GM20431 (cell line): ENCODE measurements around the gene TNFSF12.

Source experiments
- in situ Hi-C: fragments of 300-500 bp; cut with MseI, MboI; formaldehyde crosslinking; loops from one replicate; pipeline ENCODE4 v1.15.0; 2020; ENCODE audit warnings: low sequenced_read_pairs; ENCODE audit not compliant: unreplicated experiment

Gene TNFSF12

DNA sequence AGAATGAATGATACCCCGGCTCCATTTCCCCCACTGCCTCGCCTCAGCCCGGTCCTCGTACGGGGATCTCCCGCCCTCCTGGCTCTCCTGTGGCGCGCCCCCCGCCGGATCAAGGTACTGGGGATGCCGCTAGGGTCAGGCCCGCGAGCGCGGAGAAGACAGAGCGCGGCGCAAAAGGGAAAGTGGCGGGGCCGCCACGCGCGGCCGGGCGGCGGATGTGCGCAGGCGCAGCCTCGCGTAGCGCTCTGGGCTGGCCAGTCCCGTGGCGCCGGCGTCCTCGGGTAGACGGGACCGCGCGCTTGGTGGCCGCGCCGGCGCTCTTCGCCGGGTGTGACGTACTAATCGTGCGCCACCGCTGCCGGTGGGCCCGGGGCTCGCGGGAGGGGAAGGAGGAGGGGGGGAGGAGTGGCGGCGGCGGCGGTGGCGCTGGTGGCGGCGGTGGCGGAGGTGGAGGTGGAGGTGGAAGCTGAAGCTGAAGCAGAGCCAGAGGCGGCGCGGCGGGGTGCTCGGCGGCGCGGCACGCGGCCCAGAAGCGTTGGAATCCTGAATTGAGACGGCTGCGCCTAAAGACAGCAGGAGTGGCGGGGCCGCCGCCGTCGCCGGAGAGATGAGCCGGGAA is 12.8 kb downstream of the TNFSF12 start, which contains the start of gene SENP3:
TSS of gene SENP3 (plus strand) at position 331 of the 619 bp plus-strand sequence. CDS start 1,158 bp downstream, outside the sequence.
- in situ Hi-C loops: loop anchor here (10.0 kb wide), 1 partner anchor 47 kb away; no protein-coding TSS in a partner anchor

DNA sequence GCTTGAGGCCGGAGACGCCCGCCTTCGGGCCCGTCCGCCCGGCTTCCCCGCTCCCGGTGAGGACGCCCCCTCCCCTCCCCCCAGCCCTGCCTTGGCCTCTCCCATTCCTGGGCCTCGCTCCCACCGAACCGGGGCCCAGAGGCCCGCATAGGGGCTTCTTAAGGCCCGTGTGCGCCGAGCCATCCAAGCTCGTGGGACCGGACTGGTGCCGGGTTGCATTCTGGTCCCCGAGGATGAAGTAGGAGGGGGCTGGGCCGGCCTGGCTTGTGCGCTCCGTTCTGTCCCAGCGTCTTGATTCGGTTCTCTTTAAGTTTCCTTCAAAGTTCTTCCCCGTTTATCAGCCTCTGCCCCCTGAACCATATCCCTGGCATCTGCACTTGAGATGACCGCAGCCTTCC is 13.3 kb downstream of the TNFSF12 start:
- in situ Hi-C loops: loop anchor here (10.0 kb wide), 1 partner anchor 47 kb away; no protein-coding TSS in a partner anchor

DNA sequence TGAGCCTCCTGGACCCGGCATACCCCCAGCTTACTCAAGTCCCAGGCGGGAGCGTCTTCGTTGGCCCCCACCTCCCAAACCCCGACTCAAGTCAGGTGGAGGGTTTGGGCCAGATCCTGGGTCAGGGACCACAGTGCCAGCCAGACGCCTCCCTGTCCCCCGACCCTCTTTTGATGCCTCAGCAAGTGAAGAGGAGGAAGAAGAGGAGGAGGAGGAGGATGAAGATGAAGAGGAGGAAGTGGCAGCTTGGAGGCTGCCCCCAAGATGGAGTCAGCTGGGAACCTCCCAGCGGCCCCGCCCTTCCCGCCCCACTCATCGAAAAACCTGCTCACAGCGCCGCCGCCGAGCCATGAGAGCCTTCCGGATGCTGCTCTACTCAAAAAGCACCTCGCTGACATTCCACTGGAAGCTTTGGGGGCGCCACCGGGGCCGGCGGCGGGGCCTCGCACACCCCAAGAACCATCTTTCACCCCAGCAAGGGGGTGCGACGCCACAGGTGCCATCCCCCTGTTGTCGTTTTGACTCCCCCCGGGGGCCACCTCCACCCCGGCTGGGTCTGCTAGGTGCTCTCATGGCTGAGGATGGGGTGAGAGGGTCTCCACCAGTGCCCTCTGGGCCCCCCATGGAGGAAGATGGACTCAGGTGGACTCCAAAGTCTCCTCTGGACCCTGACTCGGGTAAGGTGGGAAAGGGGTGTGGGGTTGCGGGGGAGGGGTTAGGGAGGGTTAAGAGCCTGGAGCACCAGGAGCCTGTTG is 14.4 kb downstream of the TNFSF12 start:
- in situ Hi-C loops: loop anchor here (10.0 kb wide), 1 partner anchor 48 kb away; no protein-coding TSS in a partner anchor

DNA sequence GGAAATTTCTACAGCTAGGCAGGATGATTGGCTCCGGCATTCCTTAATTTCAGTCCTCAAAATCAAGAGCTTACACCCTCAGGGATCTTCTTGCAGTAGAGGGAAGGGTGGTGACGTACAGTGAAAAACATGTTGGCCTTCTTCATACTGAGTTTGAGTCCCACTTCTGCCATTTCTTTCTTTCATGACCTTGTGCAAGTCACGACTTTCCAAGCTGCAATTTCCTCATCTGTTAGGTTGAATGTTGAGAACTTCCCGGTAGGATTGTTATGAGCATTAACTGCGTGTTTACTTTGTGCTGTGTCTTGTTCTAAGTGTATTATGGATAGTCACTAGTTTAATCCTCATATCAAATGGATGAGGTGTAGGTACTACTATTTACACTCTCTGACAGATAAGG is 20.7 kb downstream of the TNFSF12 start:
- in situ Hi-C loops: loop anchor here (10.0 kb wide), 1 partner anchor 55 kb away; no protein-coding TSS in a partner anchor

DNA sequence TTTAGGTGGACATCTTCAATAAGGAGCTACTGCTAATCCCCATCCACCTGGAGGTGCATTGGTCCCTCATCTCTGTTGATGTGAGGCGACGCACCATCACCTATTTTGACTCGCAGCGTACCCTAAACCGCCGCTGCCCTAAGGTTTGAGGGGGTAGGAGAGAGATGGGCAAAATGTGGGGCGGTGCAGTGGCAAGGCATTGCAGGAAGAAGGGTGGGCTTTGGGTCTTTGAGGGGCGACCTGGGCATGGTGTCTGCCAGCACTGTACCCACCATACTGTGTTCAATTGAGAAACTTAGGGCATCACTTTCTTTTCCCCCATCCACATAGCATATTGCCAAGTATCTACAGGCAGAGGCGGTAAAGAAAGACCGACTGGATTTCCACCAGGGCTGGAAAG is 21.5 kb downstream of the TNFSF12 start:
- in situ Hi-C loops: no loop called here

DNA sequence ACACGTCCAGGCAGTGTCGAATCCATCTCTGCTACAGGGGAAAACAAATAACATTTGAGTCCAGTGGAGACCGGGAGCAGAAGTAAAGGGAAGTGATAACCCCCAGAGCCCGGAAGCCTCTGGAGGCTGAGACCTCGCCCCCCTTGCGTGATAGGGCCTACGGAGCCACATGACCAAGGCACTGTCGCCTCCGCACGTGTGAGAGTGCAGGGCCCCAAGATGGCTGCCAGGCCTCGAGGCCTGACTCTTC is 23.4 kb downstream of the TNFSF12 start:
- in situ Hi-C loops: no loop called here

DNA sequence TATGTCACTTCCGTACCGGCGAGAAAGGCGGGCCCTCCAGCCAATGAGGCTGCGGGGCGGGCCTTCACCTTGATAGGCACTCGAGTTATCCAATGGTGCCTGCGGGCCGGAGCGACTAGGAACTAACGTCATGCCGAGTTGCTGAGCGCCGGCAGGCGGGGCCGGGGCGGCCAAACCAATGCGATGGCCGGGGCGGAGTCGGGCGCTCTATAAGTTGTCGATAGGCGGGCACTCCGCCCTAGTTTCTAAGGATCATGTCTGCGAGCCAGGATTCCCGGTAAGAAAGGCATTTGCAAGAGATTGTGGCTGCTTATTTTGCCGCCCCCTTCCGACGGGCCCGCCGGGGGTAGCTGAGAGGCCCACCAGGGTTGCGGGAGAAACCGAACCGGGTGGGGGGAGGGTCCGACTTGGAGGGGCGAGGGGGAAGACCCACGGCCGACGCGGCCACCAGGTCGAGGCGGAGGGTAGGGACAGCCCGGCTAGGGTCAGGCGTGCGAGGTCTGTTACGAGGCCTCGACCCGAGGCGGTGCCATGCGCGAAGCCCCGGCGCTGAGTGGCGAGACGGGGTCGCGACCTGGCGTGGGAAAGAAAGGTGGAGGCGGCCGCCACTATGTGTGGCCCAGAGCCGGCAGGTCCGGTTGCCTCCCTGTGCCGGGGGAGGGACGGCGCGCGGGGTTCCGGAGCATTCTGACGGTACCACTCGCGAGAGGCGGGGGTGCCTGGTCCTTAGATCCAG is 23.9 kb downstream of the TNFSF12 start:
- in situ Hi-C loops: no loop called here

DNA sequence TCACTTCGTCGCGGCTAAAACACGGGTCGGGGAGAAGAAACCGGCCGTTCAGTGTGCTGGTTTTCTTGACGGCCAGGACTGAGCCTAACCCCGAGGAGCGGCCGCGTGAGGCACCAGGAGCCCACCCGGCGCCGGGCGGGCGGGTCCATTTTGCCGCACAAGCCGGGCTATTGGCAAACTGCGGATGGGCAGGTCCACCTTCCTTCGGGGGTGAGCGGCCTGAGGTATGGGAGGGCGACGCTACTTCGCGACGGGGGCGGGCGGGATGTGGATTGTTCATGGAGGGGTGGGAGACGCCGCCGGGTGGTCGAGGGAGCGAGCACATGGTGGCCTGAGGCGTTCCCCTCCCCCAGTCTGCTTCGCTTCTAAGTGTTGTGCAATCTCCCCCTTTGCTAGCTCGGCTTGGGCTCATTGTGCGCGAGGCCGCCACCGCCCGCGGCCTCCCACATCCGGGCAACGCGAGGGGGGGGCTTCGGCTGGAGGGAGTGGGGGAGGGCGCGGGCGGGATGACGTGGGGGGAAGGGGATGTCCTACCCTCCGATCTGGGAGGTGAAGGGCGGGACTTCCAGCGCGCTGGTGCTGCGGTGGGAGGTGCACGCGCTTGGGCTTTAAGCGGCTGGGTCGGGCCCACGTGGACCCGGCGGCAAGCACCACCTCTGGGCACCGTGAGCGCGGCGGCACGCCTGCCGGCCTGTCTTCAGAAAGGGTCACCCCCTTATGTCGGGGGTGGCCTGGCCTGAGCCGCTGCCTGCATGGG is 24.6 kb downstream of the TNFSF12 start:
- in situ Hi-C loops: no loop called here

DNA sequence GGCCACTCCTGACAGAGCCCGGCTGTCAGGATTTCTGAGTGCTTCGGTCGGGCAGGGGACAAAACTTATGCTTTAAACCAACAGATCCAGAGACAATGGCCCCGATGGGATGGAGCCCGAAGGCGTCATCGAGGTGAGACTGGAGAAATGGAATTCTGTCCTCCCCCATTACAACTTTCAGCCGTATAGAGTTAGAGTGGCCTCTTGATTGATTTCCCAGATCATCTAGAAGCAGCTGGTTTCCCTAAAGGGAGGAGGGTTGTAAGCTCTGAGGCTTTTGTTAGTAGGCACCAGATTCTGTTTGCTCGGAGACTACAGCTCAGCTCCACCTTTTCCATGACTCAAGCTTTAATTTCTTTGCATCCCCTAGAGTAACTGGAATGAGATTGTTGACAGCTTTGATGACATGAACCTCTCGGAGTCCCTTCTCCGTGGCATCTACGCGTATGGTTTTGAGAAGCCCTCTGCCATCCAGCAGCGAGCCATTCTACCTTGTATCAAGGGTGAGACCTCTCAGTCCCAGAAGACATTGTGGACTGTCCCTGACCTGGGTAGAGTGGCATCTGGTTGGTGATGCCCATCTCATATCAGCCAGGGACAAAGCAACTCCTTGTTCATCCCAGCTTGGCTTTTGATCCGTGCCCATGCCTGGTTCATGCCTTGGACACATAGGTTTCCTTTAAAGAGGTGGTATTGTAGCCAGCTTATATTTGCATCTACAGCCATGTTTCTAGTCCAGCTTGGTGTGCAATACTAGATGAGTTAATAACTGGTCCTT is 25.5 kb downstream of the TNFSF12 start:
- in situ Hi-C loops: no loop called here

DNA sequence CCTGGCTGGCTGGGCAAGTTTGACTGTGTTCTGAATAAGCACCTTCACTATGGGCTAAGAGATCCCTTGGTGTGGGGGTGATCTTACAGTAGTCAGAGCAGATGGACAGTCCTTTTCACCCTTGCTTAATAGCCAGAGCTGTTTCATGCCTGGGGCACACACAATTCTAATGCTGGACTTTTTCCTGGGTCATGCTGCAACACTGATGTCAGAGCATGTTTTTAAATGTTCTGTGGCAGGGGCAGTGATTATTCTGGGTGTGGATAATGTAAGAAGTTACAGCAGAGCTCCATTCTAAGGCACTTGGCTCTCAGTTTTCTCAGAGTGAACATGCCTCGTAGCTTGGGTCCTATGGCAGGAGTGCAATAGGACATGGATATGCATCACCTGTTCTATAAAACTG is 26.6 kb downstream of the TNFSF12 start:
- in situ Hi-C loops: loop anchor here (25.0 kb wide), 1 partner anchor 538 kb away; the partner anchor contains the start of genes SLC16A11 and SLC16A13

DNA sequence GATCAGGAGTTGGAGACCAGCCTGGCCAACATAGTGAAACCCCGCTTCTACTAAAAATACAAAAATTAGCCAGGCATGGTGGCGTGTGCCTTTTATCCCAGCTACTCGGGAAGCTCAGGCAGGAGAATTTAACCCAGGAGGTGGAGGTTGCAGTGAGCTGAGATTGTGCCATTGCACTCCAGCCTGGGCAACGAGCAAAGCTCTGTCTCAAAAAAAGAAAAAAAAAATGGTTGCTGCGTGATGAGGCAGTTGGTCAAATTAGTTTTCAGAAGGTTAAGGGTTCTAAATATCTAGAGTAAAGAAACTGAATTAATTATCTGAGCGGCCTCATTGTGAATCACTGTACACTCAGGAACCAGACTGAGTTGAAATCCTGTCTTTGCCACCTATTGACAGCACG is 27.1 kb downstream of the TNFSF12 start:
- in situ Hi-C loops: loop anchor here (25.0 kb wide), 1 partner anchor 539 kb away; the partner anchor contains the start of genes SLC16A11 and SLC16A13

DNA sequence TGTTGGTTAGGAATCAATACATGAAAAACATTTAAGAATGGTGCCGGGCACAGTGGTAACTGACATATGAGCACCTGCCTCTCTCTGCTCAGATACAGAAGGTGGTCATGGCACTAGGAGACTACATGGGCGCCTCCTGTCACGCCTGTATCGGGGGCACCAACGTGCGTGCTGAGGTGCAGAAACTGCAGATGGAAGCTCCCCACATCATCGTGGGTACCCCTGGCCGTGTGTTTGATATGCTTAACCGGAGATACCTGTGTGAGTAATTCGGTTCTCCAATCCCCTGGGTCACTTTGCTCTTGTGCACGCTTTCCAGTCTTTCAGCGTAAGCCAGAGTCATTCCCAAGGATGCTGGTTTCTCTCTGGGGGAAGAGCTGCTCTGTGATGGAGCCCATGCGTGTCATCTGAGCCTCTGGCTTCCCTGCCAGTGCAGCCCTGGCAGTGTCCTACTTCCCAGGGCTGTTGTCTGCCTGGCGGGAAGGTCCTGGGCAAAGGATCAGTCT is 27.6 kb downstream of the TNFSF12 start:
- in situ Hi-C loops: loop anchor here (25.0 kb wide), 1 partner anchor 539 kb away; the partner anchor contains the start of genes SLC16A11 and SLC16A13

DNA sequence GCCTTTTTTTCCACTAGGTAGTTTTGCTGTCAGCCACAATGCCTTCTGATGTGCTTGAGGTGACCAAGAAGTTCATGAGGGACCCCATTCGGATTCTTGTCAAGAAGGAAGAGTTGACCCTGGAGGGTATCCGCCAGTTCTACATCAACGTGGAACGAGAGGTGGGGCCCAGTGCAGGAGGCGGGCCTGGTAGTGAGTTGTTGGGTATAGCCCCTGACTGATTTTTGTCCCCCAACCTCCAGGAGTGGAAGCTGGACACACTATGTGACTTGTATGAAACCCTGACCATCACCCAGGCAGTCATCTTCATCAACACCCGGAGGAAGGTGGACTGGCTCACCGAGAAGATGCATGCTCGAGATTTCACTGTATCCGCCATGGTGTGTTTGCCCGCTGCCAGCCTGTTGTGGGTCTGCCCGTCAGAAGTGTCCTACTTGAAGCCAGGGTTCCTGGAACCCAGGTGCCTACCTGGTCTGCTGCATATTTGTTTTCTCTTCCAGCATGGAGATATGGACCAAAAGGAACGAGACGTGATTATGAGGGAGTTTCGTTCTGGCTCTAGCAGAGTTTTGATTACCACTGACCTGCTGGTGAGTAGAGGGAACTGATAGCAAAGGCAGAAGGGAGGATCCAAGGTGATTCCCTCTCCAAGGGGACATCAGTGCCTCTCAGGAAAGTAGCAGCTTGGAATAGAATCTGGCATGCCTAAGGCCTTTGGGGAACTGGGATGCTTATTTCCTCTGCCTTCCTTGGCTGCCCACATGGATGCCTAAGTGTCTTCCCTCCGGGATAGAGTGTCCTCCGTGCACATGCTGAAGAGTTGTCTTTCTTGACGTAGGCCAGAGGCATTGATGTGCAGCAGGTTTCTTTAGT is 28.7 kb downstream of the TNFSF12 start:
- in situ Hi-C loops: loop anchor here (25.0 kb wide), 1 partner anchor 540 kb away; the partner anchor contains the start of genes SLC16A11 and SLC16A13

DNA sequence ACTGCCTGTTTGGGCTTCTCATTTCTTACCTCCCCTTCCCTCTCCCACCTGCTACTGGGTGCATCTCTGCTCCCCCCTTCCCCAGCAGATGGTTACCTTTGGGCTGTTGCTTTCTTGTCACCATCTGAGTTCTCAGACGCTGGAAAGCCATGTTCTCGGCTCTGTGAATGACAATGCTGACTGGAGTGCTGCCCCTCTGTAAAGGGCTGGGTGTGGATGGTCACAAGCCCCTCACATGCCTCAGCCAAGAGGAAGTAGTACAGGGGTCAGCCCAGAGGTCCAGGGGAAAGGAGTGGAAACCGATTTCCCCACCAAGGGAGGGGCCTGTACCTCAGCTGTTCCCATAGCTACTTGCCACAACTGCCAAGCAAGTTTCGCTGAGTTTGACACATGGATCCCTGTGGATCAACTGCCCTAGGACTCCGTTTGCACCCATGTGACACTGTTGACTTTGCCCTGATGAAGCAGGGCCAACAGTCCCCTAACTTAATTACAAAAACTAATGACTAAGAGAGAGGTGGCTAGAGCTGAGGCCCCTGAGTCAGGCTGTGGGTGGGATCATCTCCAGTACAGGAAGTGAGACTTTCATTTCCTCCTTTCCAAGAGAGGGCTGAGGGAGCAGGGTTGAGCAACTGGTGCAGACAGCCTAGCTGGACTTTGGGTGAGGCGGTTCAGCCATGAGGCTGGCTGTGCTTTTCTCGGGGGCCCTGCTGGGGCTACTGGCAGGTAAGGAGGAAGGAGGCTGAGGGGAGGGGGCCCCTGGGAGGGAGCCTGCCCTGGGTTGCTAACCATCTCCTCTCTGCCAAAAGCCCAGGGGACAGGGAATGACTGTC is 30.4 kb downstream of the TNFSF12 start, which contains the start of gene CD68:
TSS of gene CD68 (plus strand) at position 638 of the 833 bp plus-strand sequence. CDS start at position 678, 40 bp downstream.
- in situ Hi-C loops: loop anchor here (25.0 kb wide), 1 partner anchor 542 kb away; the partner anchor contains the start of genes SLC16A11 and SLC16A13

DNA sequence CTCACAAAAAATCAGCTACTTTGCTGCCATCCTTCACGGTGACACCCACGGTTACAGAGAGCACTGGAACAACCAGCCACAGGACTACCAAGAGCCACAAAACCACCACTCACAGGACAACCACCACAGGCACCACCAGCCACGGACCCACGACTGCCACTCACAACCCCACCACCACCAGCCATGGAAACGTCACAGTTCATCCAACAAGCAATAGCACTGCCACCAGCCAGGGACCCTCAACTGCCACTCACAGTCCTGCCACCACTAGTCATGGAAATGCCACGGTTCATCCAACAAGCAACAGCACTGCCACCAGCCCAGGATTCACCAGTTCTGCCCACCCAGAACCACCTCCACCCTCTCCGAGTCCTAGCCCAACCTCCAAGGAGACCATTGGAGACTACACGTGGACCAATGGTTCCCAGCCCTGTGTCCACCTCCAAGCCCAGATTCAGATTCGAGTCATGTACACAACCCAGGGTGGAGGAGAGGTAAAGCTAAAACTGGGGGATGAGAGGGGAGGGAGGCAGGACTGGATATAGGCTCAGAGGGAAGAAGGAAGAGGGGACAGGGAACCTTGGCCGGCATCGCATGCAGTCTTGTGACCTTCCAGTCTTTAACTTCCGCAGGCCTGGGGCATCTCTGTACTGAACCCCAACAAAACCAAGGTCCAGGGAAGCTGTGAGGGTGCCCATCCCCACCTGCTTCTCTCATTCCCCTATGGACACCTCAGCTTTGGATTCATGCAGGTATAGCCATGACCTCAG is 31.2 kb downstream of the TNFSF12 start:
- in situ Hi-C loops: loop anchor here (25.0 kb wide), 1 partner anchor 543 kb away; the partner anchor contains the start of genes SLC16A11 and SLC16A13
